GM12892 (cell line): ENCODE measurements around the gene BMP2K.

ENCODE experiments used
- DNase-seq: peaks from one replicate; pipeline ENCODE4 v3.0.0; 2011; ENCODE audit not compliant: insufficient read length
- FAIRE-seq: peaks from 2 replicates; lab custom pipeline; 2011; peaks lifted over from hg19 to GRCh38; lab: Jason Lieb, UNC
- POLR2A ChIP-seq: IDR thresholded peaks from 2 replicates; pipeline ENCODE4 v1.6.1; 2011; ENCODE audit warnings: low read depth, low read length, control low read depth
- POLR2AphosphoS5 ChIP-seq: IDR thresholded peaks from 2 replicates; pipeline ENCODE4 v1.6.1; 2011; ENCODE audit warnings: low read depth, low read length, control low read depth
- TAF1 ChIP-seq: IDR thresholded peaks from 2 replicates; pipeline ENCODE4 v1.6.1; 2011; ENCODE audit warnings: low read depth, mild to moderate bottlenecking, control low read depth, low read length, borderline replicate concordance

Gene BMP2K

DNA sequence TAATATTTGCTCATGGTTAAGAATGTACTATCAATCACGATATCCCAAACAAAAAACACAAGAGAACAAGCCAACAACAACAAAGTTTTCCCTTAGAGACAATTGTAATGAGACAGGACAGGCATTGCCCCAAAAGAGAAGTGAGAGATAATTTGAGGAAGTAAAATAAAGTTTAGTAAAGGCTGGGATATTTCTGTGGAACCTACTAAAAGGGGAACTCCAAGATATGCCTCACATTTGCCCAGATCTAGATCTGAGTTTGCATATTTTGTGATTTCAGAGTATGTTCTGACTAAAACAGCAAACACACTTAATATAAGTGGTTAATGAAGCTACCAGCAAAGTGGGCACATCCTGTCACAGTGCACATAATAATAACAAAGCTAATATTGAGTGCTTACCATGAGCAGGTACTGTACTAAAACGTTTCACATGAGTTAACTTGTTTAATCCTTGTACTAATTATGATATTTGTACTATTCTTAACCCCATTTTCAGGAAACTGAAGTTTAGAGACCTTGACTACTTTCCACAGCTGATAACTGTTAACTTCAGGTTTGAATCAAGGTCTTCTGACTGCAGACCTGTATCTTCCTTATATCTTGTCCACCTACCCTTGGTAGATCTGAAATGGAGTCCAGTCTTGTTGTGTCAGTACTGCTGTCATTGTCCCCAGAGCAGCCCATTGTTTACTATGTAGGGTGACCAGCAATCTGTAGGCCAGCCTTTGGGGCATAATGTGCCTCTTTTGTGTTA is 26.0 kb upstream of the BMP2K start:
- FAIRE-seq (peak; percentile 94), DNase-seq (no peak)
- TF ChIP-seq TAF1 (no peak), POLR2AphosphoS5 (no peak; the same call in 1 of the 2 replicates), POLR2A (no peak)

DNA sequence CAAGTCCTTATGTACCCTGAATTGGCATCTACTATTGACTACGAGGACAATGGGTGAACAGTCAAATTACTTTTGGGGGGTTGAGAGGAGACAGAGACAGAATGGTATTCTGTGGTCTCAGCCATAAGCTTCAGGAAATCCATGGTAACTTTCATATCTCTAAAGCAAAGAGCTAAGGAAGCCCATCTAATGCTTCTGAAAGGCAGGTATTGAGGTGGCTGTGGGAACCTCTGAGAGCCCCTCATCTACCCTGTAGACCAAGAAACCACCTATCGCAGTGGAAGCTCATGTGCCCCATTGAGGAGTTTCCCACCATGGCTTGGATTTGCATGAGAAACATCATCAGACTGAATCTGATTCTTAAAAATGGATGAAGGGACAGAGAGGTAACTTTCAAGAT is 23.1 kb upstream of the BMP2K start:
- no peak for DNase-seq
- TF ChIP-seq TAF1 (no peak), POLR2A (no peak), POLR2AphosphoS5 (no peak)
- FAIRE-seq, result peak; percentile 88

DNA sequence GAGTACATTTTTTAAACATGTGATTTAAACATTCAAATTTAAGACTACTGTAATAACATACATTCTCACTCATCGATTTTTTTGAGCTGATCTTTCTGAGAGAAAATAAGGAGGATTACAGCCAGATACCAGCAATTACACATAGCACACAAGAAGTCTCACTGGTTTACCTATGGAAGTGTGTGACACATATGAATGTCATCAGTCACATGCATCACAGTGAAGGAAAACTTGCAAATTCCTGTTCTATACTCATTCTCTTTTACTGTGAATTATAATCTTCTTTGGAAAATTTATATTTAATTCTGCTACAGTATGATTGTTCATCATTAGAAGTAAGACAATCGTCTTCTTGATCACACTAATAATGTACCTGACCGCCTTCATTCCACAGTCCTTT is 21.3 kb upstream of the BMP2K start:
- DNase-seq, result no peak
- FAIRE-seq, result no peak

GRCh38 chr4:78756137-78756536 is 20.0 kb upstream of the BMP2K start:
- no peak for TF ChIP-seq POLR2A
- no peak for TF ChIP-seq POLR2AphosphoS5
- TF ChIP-seq TAF1, result no peak
- DNase-seq, result no peak
- no peak for FAIRE-seq

More for the DNA sequence above, 21.3 kb upstream of the BMP2K start:
- TF ChIP-seq POLR2A (no peak), POLR2AphosphoS5 (no peak), TAF1 (no peak)

GRCh38 chr4:78756776-78757175 is 19.4 kb upstream of the BMP2K start:
- DNase-seq (no peak), FAIRE-seq (no peak)
- TF ChIP-seq POLR2A, result no peak
- TF ChIP-seq TAF1, result no peak
- TF ChIP-seq POLR2AphosphoS5, result no peak

- TF ChIP-seq TAF1, result no peak
- TF ChIP-seq POLR2AphosphoS5, result no peak
- TF ChIP-seq POLR2A, result no peak
- no peak for DNase-seq
- FAIRE-seq, result no peak
Measured at GRCh38 chr4:78757574-78757973, 18.6 kb upstream of the BMP2K start.

DNA sequence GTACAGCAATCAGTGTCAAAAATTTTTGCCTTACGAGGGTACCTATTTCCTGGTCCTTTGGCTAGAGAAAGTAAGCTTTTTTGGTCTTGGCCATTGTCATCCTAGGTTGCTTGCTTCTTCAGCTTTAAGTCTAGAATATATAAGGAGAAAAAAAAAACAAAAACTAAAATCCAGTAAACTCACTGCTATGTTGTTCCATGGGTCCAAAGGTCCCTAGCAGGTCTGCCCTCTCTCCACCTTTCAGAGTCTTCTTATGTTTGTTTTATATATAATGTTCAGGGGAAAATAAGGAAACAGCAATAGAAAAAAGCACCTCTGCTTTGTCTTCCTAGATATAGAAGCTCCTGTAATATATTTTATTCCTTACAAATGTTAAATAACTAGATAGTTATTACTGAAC is 18.1 kb upstream of the BMP2K start:
- peak; percentile 9 for FAIRE-seq
- no peak for DNase-seq
- TF ChIP-seq TAF1 (no peak), POLR2A (no peak), POLR2AphosphoS5 (no peak)

- no peak for FAIRE-seq
- TF ChIP-seq TAF1 (no peak), POLR2A (no peak), POLR2AphosphoS5 (no peak)
- no peak for DNase-seq
Measured at GRCh38 chr4:78762529-78762928, 13.6 kb upstream of the BMP2K start.

GRCh38 chr4:78763251-78763650 is 12.9 kb upstream of the BMP2K start:
- TF ChIP-seq POLR2AphosphoS5 (no peak), POLR2A (no peak), TAF1 (no peak)
- FAIRE-seq, result no peak
- no peak for DNase-seq

DNA sequence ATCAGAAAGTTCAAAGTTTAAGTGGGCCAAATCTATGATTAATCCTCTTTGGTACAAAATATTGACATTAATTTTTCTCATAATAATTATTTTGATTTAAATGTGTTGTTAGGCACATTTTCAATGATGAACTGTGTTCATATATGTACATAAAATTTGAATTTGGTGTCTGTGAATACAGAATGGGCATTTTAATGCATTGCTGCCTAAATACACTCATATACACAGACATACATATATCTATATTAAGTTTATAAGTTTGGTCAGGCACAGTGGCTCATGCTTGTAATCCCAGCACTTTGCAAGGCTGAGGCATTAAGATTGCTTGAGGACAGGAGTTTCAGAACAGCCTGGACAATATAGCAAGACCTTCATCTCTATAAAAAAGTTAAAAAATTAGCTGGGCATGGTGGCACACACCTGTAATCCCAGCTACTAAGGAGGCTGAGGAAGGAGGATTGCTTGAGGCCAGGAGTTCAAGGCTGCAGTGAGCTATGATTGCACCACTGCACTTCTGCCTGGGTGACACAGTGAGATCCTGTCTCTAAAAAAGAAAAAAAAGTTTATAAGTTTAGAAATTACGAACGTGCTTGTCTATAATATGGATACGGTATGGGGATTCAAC is 12.3 kb upstream of the BMP2K start:
- DNase-seq (no peak), FAIRE-seq (no peak)
- no peak for TF ChIP-seq TAF1
- TF ChIP-seq POLR2AphosphoS5, result no peak

DNA sequence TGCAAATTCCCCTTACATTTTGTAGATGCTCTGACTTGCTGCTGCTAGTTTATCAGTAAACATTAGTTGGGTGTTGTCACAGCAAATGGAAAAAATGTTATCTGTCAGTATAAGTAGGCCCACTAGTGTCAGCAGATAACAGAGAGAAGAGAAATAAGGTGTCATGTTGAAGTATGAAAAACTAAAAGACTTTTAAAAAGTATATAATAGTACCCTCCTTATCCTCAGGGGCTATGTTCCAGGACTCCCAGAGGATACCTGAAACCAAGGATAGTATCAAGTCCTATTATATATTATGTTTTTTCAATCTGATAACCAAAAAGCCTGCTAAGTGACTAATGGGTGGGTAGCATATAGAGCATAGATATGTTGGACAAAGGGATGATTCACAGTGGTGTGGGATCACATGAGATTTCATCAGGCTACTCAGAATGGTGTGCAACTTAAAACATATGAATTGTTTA is 11.6 kb upstream of the BMP2K start:
- FAIRE-seq (no peak), DNase-seq (no peak)
- no peak for TF ChIP-seq POLR2AphosphoS5
- TF ChIP-seq TAF1, result no peak
- no peak for TF ChIP-seq POLR2A
